Testis (tissue), 2 donors: ENCODE data around the gene PIAS3.

ENCODE experiments used
- CTCF ChIP-seq, 3 experiments: fragments of 450-650 bp in 2 of 3; fragments of 200-600 bp in 1 of 3; sonication (generic) in 1 of 3; IDR thresholded peaks; one replicate each; pipeline ENCODE4 v1.5.1; 2016 to 2019; ENCODE audit warnings: antibody characterized with exemption in 3 of 3, mild to moderate bottlenecking in 2 of 3, moderate library complexity in 1 of 3
- POLR2A ChIP-seq: fragments of 450-650 bp; IDR thresholded peaks from one replicate; pipeline ENCODE4 v1.6.1; 2017; ENCODE audit warnings: antibody characterized with exemption, mild to moderate bottlenecking, moderate library complexity

GRCh38 chr1:145824499-145824842 lies 34.4 kb downstream of the PIAS3 start:
- TF ChIP-seq POLR2A (no peak), CTCF (IDR thresholded peaks at IDR 0.05) (no peak)
